ENCODE data around the gene REM2.

Gene REM2

GRCh38 chr14:22896356-22896755, 13.3 kb downstream of the REM2 start:
- no peak overlapping the region for H3K4me3 ChIP-seq (ENCODE audit: low read depth, low read length)
- TF ChIP-seq CTCF (IDR thresholded peaks at IDR 0.05; ENCODE audit: borderline replicate concordance, insufficient read depth, low read depth, low read length) = no peak

GRCh38 chr14:22896760-22897159, 13.7 kb downstream of the REM2 start:
- H3K4me3 ChIP-seq (ENCODE audit: low read depth, low read length) = no peak overlapping the region
- TF ChIP-seq CTCF (IDR thresholded peaks at IDR 0.05; ENCODE audit: borderline replicate concordance, insufficient read depth, low read depth, low read length) = no peak

GRCh38 chr14:22897357-22897756, 14.3 kb downstream of the REM2 start:
- H3K4me3 ChIP-seq (ENCODE audit: low read depth, low read length) = no peak overlapping the region
- no peak for TF ChIP-seq CTCF (IDR thresholded peaks at IDR 0.05; ENCODE audit: borderline replicate concordance, insufficient read depth, low read depth, low read length)

GRCh38 chr14:22898302-22899090, 15.5 kb downstream of the REM2 start:
- no peak overlapping the region for H3K4me3 ChIP-seq (ENCODE audit: low read depth, low read length)
- TF ChIP-seq CTCF (IDR thresholded peaks at IDR 0.05; ENCODE audit: borderline replicate concordance, insufficient read depth, low read depth, low read length) = no peak

- no peak overlapping the region for H3K4me3 ChIP-seq (ENCODE audit: low read depth, low read length)
Measured at GRCh38 chr14:22900081-22900799, 17.2 kb downstream of the REM2 start.

GRCh38 chr14:22901799-22902198, 18.8 kb downstream of the REM2 start:
- no peak overlapping the region for H3K4me3 ChIP-seq (ENCODE audit: low read depth, low read length)
- TF ChIP-seq CTCF (IDR thresholded peaks at IDR 0.05; ENCODE audit: borderline replicate concordance, insufficient read depth, low read depth, low read length) = no peak

More at GRCh38 chr14:22900081-22900799, 17.2 kb downstream of the REM2 start:
- peak; percentile 56; the same call in 1 of the 2 replicates for TF ChIP-seq CTCF (IDR thresholded peaks at IDR 0.05; ENCODE audit: borderline replicate concordance, insufficient read depth, low read depth, low read length)

GRCh38 chr14:22903742-22904087, 20.7 kb downstream of the REM2 start:
- TF ChIP-seq CTCF (IDR thresholded peaks at IDR 0.05; ENCODE audit: borderline replicate concordance, insufficient read depth, low read depth, low read length) = no peak

More at GRCh38 chr14:22903742-22904087, 20.7 kb downstream of the REM2 start:
- no peak overlapping the region for H3K4me3 ChIP-seq (ENCODE audit: low read depth, low read length)
